Kasumi-1 (cell line): ENCODE data around the gene ALOX5.
"Not testable (repeated sequence)": the region's sequence is repeated elsewhere in the genome, so short reads cannot be mapped to it uniquely, and the experiment has no call there.

ENCODE experiments used
- DNase-seq, 2 experiments: peaks; one replicate each; lab custom pipeline; 2025; lab: John Stamatoyannopoulos, UW

ALOX5 gene

DNA sequence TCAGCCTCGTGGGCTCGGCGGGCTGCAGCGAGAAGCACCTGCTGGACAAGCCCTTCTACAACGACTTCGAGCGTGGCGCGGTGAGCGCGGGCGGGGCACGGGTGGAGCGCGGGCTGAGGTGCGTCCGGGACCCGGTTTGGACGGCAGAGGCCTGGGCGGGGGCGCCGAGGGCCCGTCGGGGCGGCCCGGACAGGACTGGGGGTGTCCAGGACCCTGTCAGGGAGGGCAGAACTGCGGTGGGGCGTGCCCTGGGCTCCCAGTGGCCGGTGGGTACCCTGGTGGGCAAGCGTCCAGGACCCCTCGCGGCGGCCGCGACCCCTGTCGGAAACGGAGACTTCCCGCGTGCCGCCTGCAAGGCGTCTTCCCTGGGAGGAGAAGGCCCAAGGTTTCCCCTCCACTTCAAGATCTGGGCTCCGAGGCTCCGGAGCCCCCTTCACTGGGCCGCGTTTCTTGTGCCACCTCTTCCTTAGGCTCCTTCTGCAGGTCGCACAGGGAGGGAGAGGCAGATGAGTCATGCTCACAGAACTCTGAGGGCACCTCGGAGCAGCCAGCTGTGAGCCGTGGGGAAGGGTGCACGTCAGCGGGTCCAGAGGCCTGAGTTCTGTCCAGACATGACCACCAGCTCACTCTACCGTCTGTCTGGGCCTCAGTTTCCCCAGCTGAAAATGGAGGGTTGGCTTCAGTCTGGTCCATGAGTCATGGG, 485 bp downstream of the ALOX5 start:
- peak; percentile 45 to 49 for DNase-seq

DNA sequence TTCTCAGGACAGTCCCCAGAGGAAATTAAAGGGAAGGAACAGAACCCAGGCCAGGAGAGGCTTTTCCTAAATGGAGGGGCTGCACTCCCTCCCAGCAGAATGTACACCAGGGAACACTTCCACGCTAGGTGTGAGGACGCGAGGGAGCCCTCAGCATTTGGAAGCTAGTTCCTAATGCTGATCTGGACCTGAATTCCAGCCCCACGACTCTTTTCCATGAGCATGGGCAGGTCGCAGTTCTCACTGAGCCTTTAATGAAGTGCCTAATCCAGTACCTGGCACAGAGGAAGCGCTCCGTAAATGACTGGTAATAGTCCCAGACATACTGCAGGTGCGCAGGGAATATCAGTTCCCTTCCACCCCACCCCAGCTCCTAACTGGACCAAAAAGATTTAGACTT, 1.1 kb downstream of the ALOX5 start:
- no peak for DNase-seq

DNA sequence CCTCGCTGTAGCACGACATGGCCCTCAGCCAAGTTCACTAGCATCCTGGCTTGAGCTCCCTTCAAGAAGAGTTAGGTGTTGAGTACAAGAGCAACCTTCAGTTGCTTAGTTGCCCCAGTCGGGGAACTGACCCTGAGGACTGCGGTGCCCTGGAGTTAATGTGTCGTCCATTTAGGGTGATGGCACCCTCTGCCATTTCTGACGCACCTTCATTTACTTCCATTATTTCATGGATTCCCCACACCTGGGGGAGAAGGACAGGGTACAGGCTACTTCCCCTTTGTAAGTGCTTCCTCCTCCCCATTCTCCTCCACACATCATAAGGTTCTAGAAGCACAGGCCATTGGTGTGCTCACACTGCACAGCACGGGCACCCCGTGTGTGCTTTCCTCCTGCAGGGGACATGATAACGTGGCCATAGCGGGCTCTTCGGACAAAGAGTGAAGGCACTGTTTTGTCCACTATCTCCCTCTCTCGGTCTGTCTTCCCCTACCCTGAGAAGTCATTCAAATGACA, 1.8 kb downstream of the ALOX5 start:
- DNase-seq: peak; percentile 69 to 80

DNA sequence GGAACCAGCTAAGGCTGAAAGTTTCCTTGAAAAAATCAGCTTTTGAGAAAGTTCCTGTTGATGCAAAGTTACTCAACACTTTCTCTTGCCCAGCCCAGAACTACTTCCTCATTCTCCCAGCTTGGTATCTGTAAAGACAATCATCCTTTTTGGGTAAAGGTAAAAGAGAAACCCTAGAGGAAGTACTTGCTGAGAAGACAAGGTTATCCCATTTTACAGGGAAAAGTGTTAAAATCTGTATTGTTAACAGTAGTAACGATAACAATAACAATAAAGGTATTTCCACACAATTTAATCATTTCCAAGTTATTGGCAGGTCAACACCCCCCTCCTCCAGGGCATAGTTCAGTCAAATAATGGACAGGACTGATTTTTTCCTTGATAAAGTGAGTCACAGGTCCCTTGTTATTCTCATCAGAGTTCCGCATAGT, 2.4 kb downstream of the ALOX5 start:
- peak; percentile 98 to 99 for DNase-seq

DNA sequence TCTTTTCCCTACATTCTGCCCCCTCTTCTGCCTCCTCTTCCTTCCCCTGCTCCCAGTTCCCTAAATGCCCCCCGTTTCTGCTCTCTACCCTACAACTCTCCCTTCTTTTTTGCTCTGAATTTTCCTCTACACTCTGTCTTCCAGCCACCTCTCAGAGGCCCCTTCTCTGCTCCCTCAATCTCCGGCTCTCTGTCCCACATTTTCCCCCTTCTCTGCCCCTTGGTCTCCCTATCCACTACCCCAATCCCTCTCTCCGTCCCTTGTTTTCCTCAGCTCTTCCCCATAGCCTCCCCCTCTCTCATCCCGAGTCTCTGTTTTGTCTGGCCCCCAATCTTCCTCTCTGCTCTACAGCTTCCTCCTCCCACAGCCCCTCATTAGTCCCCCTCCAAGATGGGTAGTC, 3.3 kb downstream of the ALOX5 start:
- no peak for DNase-seq

DNA sequence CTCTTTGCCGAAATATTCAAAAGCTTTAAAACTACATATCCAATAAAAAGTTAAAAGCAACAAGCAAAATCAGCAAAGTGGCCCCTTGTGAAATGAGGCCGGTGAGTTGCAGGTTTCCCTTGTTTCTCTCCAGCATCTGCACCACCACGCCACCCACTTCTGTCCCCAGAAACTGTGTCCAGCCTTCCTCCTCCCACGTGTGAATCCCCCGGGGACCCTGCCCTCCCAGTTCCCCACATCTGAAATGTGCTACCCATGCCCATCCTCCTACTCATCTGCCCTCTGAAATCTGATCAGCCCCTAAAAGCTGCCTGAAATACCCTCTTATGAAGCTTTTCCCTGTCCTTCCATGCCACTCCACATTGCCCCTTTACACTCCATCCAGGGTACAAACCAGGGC, 3.8 kb downstream of the ALOX5 start:
- no peak for DNase-seq

DNA sequence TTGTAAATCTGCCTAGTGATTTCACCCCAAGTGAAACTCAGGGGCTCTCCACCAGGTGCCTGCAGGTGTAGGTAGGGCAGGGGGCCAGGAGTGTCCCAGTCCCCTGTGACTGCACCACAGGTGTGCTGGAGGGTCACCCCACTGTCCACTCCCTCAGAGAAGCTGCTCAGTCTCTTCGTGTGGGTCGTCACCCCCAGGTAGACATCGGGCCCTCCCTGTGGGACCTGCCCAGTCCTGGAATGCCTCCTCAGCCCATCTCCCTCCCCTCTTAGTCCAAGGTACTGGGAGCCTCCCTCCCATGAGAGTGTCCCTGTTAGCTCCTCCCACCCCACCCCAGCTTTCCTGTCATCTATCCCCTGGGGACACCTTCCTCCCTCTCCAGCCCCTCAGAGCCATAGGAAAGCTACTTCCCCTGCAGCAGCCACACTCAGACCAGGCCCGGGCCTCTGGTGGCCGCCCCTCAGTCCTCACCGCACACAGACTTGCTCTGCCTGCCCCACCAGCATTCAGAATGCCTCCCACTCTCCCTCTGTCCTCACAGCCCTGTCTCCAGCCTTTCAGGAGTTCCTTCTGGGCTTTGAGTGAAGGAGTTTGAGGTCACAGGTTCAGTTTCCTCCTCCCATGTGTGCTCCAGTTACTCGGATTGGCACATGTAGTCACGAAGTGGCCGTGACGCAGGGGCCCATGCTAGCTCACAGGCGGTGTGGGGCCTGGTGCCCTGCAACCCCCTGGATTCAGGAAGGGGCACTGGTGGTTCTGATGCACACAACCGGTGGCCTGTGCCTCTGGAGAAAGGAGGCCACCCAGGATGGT, 5.1 kb downstream of the ALOX5 start:
- no peak for DNase-seq

DNA sequence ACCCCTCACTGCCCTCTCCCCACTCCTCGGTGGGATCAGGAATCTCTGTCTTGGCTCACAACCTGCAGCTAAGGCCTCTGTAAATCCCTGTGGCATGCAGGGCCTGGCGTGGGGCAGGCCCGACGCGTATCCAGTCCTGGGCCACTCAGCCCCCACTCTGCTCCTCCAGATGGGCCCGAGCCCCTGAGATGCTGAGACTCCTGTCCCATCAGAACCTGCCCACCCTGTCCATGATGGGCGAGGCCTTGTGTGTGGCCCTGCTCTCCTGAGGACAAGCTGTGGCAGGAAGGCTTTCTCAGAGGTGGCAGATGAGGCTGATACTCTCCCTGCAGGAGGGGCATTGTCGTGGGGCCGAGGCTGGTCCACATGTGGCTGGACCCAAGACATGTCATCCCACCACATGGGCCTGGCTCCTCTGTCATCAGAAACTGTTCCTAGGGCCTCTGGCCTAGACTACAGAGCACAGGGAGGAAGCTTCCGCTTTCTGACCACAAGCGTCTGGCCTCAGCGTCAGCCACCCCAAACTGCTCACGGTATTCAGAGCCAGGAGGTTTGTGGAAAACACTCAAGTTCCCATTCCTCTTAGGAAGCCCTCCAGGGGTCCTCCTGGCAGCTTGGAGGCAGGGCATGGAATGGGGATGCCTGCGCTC, 6.0 kb downstream of the ALOX5 start:
- peak; percentile 89 to 92 for DNase-seq

DNA sequence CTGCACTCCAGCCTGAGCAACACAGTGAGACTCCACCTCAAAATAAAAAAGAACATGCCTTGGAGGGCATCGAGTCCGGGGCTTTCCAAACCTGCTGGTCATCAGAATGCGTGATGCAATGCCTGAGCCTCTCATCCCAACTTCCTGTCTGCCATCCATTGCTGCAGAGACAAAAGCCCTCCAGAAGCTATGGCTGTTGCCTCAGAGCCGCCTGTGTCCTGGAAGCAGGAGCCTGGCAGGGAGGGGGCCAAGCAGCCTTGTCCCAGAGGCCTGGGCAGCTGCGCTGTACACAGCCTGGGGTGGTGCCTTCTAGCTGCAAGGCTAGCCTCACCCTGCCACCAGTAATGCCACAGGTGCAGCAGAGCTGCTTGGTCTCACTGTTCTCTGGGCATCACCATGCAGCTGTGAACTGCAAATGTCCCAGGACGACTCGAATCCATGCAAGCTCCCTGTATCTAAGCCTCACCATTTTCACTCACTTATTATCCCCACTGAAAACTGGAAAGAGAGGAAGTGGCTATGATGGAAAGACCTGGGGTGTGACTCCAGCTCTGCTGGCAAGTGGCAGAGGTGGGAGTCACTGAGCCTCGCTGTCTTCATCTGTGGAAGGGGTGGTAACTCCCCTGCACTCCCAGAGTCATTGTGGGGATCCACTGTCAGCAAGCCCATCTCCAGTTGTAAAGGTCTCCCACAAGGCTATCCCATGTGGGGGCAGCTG, 7.0 kb downstream of the ALOX5 start:
- no peak for DNase-seq

DNA sequence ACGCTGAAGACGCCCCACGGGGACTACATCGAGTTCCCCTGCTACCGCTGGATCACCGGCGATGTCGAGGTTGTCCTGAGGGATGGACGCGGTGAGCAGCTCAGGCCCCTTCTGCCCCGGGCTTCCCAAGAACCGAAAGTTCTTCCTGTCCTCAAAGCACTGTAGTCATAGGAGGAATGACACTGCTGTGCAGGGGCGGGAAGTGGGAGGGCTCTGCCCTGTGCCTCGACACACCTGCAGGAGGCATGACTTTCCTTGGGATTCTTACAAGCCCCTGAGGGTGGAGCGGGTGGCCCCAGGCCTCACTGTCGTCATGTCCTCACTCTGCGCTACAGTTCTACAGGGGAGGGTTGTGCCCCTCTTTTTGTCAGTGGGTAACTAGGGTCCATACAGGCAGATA, 8.6 kb downstream of the ALOX5 start:
- DNase-seq: no peak

DNA sequence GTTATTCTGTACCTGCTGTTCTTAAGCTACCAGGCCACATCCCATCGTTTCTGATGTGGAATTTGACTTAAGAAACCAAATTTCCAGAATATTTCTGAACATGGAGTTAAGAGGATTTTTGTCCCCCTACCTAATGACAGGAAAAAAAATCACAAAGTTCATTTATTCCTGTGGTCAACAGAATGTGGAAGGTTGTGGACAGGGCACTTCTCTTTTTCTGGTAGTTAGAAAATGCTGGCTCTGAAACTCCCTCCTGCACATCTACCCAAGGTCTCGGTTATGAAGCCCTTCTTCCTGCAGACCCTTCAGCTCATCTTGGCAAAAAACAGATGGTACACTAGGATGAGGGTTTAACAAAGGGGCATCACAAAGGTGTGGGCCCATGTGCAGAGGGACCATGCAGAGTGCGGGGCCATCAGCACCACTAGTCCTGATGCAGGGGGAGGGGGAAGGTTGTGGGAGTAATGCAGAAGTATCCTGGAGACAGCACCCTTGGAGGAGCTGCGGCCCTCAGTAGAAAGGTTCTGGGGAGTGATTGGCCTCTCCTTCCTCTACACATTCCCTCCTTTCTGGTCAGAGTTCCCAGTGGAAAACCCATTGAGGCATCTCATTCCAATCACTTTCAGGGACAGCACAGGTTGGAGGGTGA, 9.8 kb downstream of the ALOX5 start:
- peak in 1 of 2 experiments; percentile 42 for DNase-seq

DNA sequence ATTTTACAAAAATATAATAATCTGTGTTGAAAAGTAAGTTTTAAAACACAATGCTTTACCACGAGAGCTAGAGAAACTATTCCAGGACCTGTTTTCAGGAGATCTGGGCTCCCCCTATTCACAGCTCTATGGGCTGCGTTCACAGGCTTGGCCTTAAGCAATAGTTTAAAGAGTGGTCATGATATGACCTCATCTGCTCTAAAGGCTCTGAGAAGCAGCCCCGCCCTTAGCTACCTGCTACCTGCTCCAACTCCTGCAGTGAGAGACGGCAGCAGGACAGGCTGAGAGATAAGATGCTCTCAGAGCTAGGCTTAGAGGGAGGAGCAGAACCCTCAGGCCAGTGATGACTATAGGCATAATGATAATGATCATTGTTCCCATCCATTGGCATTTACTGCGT, 12.6 kb downstream of the ALOX5 start:
- DNase-seq: no peak

DNA sequence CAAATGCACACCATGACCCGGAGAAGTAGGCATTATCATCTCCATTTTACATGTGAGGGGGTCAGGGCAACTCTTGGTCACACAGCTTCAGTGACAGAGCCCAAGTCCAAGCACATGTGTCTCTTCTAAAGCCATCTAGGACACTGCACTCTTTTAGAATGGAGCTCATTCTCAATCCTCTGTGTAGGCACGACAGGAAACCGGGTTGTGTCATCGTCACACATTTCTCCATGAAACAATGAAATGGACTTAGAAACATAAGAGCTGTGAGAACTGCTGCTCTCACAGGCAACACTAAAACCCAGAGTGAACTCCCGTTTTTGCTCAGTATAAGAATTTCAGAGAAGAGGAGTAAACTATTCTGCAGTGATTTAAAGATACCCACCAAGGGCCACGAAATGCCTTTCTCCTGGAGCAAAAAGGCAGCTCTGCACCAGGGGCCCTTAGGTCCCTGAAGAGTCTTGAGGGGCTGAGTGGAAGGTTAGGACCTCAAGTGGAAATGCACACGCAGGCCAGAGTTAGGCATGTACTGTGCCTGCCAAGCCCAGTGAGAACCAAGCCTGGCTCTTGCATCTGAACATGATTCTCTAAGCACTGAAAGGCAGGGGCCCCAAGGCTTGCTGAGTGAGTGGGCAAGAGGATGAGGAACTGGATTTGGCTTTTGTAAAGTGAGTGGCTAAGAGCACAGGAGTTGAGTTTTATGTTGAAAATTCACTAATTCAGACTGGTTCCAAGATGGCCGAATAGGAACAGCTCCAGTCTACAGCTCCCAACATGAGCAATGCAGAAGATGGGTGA, 13.3 kb downstream of the ALOX5 start:
- no peak for DNase-seq

DNA sequence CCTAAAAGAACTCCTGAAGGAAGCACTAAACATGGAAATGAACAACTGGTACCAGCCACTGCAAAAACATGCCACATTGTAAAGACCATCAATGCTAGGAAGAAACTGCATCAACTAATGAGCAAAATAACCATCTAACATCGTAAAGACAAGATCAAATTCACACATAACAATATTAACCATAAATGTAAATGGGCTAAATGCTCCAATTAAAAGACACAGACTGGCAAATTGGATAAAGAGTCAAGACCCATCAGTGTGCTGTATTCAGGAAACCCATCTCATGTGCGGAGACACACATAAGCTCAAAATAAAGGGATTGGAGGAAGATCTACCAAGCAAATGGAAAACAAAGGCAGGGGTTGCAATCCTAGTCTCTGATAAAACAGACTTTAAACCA, 15.7 kb downstream of the ALOX5 start:
- not testable (repeated sequence) for DNase-seq

DNA sequence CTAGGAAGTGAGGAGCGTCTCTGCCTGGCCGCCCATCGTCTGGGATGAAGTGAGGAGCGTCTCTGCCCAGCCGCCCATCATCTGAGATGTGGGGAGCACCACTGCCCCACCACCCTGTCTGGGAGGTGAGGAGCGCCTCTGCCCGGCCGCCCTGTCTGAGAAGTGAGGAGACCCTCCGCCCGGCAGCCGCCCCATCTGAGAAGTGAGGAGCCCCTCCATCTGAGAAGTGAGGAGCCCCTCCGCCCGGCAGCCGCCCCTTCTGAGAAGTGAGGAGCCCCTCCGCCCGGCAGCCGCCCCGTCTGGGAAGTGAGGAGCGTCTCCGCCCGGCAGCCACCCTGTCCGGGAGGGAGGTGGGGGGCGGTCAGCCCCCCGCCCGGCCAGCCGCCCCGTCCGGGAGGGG, 17.6 kb downstream of the ALOX5 start:
- DNase-seq: not testable (repeated sequence)

DNA sequence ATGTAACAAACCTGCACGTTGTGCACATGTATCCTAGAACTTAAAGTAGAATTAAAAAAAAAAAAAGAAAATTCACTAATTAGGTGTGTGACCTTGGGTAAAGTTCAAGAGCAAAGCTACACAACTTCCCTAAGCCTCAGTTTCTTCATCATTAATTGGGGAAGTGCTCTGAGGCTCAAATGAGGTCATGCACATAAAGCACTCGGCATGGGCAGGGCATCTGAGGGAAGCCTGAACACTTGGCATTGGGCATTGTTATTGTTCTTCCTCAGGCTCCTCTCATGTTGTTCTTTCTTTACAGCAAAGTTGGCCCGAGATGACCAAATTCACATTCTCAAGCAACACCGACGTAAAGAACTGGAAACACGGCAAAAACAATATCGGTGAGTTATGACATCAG, 21.5 kb downstream of the ALOX5 start:
- DNase-seq: no peak

DNA sequence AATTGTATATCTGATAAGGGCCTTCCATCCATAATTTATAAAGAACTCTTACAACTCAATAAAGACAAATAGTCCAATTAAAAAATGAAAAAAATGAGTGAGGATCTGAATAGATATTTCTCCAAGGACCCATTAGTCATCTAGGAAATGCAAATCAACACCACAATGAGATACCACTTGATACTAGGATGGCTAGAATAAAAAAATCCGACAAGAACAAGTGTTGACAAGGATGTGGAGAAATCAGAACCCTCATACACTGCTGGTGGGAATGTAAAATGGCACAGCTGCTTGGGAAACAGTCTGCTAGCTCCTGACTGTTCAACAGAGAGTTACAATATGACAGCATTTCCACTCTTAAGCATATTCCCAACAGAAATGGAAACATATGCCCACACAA, 24.6 kb downstream of the ALOX5 start:
- no peak for DNase-seq

DNA sequence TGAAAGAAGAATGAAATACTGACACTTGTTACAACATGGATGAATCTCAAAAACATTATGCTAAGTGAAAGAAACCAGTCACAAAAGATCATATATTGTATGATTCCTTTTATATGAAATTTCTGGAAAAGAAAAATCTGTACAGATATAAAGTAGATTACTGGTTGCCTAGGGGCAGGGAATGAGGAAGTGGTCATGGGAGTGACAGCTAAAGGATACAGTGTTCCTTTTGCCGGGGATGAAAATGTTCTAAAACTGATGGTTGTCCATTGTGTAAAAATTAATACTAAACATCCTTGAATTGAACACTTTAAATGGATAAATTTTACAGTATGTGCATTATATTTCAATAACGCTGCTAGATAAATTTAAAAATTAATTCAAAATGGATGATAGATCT, 25.1 kb downstream of the ALOX5 start:
- DNase-seq: peak; percentile 52 to 72

DNA sequence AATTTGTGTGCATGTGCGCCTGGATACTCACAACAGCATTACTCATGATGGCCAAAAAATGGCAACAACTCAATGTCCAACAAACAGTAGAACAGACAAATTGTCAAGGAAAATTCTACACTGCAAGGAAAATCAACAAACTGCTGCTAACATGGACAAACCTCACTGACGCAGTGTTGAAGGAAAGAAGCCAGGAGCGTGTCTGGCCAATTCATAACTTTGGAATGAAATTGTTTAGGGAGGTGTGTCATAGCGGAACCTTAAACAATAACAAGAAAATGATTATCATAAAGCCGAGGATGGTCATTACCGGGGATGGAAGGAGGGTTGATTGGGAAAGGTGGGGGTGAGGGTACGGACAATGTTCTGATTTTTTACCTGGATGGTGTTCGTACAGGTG, 29.1 kb downstream of the ALOX5 start:
- DNase-seq: no peak

DNA sequence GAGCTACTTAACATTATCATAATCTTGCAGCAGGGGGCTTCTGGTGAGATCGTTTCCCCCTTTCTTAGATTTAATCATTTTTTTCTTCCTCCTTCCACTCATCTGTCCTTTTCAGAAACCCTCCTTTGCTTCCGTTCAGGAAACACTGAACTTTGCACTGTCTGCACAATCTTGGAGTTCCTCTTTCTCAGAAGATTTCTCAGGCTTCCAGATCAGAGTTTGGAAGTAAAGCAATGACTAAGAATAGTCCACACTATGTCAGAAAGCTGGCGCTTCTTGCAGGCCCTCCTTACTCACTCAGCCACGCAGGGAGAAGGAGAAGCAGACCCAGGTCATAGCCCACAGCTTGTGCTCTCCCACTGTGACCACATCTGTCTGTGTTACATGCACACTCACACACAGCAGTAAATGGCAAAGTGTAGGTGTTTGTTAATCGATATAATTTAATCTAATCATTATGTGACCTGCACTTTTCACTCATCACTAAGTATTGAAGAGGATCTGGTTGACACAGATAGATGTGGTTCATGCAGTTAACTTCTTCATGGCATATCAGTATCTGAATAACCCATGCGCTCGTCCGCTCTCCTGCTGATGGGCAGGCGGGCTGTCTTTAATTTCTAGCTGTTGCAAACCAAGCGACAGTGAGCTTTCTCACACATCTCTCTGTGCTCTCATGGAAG, 30.2 kb downstream of the ALOX5 start:
- peak; percentile 99 for DNase-seq
